Lower leg skin (tissue), 3 donors: Measurements from ENCODE around the gene CPS1.

Experiments used
- POLR2A ChIP-seq, 2 donors: fragments of 450-650 bp; IDR thresholded peaks; one replicate each; pipeline ENCODE4 v1.6.1; 2016 to 2017; ENCODE audit warnings: antibody characterized with exemption in 2 of 2, mild to moderate bottlenecking in 1 of 2, moderate library complexity in 1 of 2
- TF ChIP-seq, protein P1 (sequence below), 3 donors: fragments of 450-650 bp; IDR thresholded peaks; one replicate each; pipeline ENCODE4 v1.5.1; 2016; ENCODE audit warnings: antibody characterized with exemption in 3 of 3, mild to moderate bottlenecking in 3 of 3, moderate library complexity in 2 of 3

DNA sequence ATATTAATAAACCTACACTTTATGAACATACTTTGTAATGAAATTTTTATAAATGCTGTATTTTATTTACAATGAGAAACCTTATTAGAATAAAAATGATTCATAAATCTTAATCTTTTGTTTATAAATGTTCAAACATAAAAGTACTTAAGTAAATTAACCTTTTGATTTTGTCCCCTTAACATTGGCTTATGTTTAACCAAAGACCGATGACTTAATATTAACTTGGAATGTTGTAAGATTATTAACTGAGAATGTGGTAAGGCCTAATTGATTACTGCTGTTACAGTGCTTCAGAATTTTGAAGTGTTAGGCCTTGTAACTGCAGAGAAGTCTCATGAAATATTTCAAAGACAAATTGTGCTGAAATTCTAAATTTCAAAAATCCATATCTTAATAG is 5.7 kb downstream of the CPS1 start:
- TF ChIP-seq, protein P1, sequence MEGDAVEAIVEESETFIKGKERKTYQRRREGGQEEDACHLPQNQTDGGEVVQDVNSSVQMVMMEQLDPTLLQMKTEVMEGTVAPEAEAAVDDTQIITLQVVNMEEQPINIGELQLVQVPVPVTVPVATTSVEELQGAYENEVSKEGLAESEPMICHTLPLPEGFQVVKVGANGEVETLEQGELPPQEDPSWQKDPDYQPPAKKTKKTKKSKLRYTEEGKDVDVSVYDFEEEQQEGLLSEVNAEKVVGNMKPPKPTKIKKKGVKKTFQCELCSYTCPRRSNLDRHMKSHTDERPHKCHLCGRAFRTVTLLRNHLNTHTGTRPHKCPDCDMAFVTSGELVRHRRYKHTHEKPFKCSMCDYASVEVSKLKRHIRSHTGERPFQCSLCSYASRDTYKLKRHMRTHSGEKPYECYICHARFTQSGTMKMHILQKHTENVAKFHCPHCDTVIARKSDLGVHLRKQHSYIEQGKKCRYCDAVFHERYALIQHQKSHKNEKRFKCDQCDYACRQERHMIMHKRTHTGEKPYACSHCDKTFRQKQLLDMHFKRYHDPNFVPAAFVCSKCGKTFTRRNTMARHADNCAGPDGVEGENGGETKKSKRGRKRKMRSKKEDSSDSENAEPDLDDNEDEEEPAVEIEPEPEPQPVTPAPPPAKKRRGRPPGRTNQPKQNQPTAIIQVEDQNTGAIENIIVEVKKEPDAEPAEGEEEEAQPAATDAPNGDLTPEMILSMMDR (IDR thresholded peaks at IDR 0.05): no peak
- TF ChIP-seq POLR2A (IDR thresholded peaks at IDR 0.05): no peak
